Smooth muscle cell (in vitro differentiated cells): ENCODE measurements around the gene PF4V1. TPM values are rescaled to one million over a fixed set of nuclear protein-coding genes. Genes with fewer than 3 reads are reported as not detected.

Experiments
- DNase-seq: peaks from one replicate; lab custom pipeline; 2025; ENCODE audit not compliant: unreplicated experiment; lab: John Stamatoyannopoulos, UW
- H2AFZ ChIP-seq: fragments of 200-600 bp; sonication (generic); 2 replicates; pipeline ENCODE4 v1.6.0; 2016; ENCODE audit warnings: antibody characterized with exemption, low read depth, mild to moderate bottlenecking
- H3F3A ChIP-seq: fragments of 200-600 bp; sonication (generic); 2 replicates; pipeline ENCODE4 v1.6.0; 2017; ENCODE audit warnings: antibody characterized with exemption, low read depth
- H3K27ac ChIP-seq: fragments of 200-600 bp; sonication (generic); 2 replicates; pipeline ENCODE4 v1.5.1; 2016; ENCODE audit warnings: low read depth, mild to moderate bottlenecking
- H3K27me3 ChIP-seq: fragments of 200-600 bp; sonication (generic); 2 replicates; pipeline ENCODE4 v1.6.1; 2016; ENCODE audit warnings: low read depth, mild to moderate bottlenecking
- H3K36me3 ChIP-seq: fragments of 200-600 bp; sonication (generic); 2 replicates; pipeline ENCODE4 v1.5.1; 2016; ENCODE audit warnings: low read depth
- H3K4me1 ChIP-seq: fragments of 200-600 bp; sonication (generic); 2 replicates; pipeline ENCODE4 v1.5.1; 2016; ENCODE audit warnings: low read depth
- H3K4me2 ChIP-seq: fragments of 200-600 bp; sonication (generic); 2 replicates; pipeline ENCODE4 v1.6.0; 2016; ENCODE audit warnings: mild to moderate bottlenecking
- H3K4me3 ChIP-seq: fragments of 200-600 bp; sonication (generic); 2 replicates; pipeline ENCODE4 v1.5.1; 2016; ENCODE audit warnings: mild to moderate bottlenecking
- H3K79me2 ChIP-seq: fragments of 200-600 bp; sonication (generic); 2 replicates; pipeline ENCODE4 v1.6.0; 2016; ENCODE audit warnings: low read depth, mild to moderate bottlenecking
- H3K9ac ChIP-seq: fragments of 200-600 bp; sonication (generic); 2 replicates; pipeline ENCODE4 v1.6.0; 2016; ENCODE audit warnings: low read depth
- H3K9me3 ChIP-seq: fragments of 200-600 bp; sonication (generic); replicated peaks from 2 replicates; pipeline ENCODE4 v1.5.1; 2016; ENCODE audit warnings: low read depth
- H4K20me1 ChIP-seq: fragments of 200-600 bp; sonication (generic); 2 replicates; pipeline ENCODE4 v1.6.0; 2016; ENCODE audit warnings: low read depth
- CTCF ChIP-seq: fragments of 200-600 bp; sonication (generic); IDR thresholded peaks from 2 replicates; pipeline ENCODE4 v1.5.1; 2017; ENCODE audit warnings: borderline replicate concordance, mild to moderate bottlenecking, antibody characterized with exemption; ENCODE audit not compliant: insufficient read depth, poor library complexity, severe bottlenecking
- WGBS: methylation state at CpG from one replicate; pipeline ENCODE4 v1.1.7; 2016; ENCODE audit warnings: low lambda C conversion rate; 5-methylcytosine and 5-hydroxymethylcytosine counted together
- polyA plus RNA-seq: library from polyadenylated mRNA; unstranded; fragments of >200 nt; fragmentation: Nextera tagmentation; extraction: Ambion mirVana; gene quantifications from 2 replicates; pipeline ENCODE4 v1.2.1, GENCODE V29; 2016
- total RNA-seq: library from RNA; depleted of rRNA; stranded (reverse); fragments of >200 nt; gene quantifications from 2 replicates; pipeline ENCODE4 v1.2.3, GENCODE V29; 2014

PF4V1 gene
- total and polyA plus RNA-seq, 2 experiments from 2014 or later, result 0.35 TPM; not detected in 1

DNA sequence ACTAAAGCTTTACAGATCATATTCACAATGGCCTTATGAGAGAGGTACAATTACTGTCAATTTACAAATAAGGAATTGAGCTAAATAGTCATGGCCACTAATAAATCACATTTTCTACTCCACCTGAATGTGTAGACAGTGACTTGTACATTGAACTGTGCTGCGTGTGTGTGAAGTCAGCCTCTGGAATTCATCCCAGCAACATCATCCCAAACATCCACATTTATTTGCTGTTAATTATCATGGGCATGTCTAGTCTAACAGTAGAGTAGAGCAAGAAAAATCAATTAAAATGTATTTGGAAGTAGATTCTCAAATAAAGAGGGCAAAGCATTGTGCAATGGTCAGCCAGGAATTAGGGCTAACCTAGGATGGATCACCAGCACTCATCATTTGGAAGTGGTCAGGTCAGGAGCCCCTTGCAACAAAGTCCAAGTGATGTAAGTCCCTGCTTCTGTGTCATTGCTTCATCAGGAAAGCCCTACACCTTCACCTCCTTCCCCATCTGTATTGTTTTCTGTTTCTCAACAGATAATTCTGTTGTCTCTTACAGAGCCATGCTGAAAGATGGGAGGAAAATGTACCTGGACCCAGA, 4.8 kb upstream of the PF4V1 start:
- Histone ChIP-seq H3K4me1 (no peaks in the 10 kb centered on the region), H3K4me3 (no peak overlapping the region), H3K36me3 (no peaks in the 10 kb centered on the region), H3K27ac (no peak overlapping the region), H3K4me2 (no peak overlapping the region), H3K79me2 (no peaks in the 10 kb centered on the region), H3K9me3 (no peaks in the 10 kb centered on the region), H3F3A (no peaks in the 10 kb centered on the region), H3K9ac (no peak overlapping the region), H4K20me1 (no peaks in the 10 kb centered on the region), H2AFZ (no peak overlapping the region), H3K27me3 (peaks cover 28% of the 10 kb centered on the region)
- no peak for TF ChIP-seq CTCF
- no peak for DNase-seq
- 85% methylated on average over 1 of the region's 1 CpG for WGBS

GRCh38 chr4:73850261-73850970, 2.7 kb upstream of the PF4V1 start:
- WGBS, result 81% methylated on average over 4 of the region's 4 CpGs
- H3K4me2 ChIP-seq, result no peak overlapping the region
- H3K79me2 ChIP-seq, result no peaks in the 10 kb centered on the region
- no peak overlapping the region for H3K9ac ChIP-seq
- TF ChIP-seq CTCF, result no peak
- H4K20me1 ChIP-seq, result no peaks in the 10 kb centered on the region
- H3K36me3 ChIP-seq, result no peaks in the 10 kb centered on the region
- H3F3A ChIP-seq, result no peaks in the 10 kb centered on the region
- no peak overlapping the region for H3K4me3 ChIP-seq
- H2AFZ ChIP-seq, result no peak overlapping the region
- peaks cover 41% of the 10 kb centered on the region for H3K27me3 ChIP-seq
- H3K4me1 ChIP-seq, result no peaks in the 10 kb centered on the region
- no peak for DNase-seq
- no peaks in the 10 kb centered on the region for H3K9me3 ChIP-seq
- H3K27ac ChIP-seq, result no peak overlapping the region

DNA sequence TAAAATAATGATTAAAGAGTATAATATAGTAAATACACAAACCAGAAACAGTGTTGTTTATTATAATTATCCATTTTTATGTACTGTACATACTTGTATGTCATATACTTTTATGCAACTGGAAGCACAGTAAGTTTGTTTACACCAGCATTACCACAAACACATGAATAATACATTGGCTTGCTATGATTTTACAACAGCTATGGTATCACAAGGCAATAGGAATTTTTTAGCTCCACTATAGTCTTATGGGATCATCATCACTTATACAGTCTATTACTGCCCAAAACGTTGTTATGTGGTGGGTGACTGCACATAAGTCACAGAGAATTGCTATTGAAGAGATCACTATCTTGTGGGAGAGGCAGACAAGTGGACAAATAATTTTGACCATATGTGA, 1.8 kb upstream of the PF4V1 start:
- Histone ChIP-seq H3K27me3 (peaks cover 41% of the 10 kb centered on the region), H3K9me3 (no peaks in the 10 kb centered on the region), H3K4me1 (no peaks in the 10 kb centered on the region), H3K4me2 (no peak overlapping the region), H2AFZ (no peak overlapping the region), H4K20me1 (no peaks in the 10 kb centered on the region), H3K9ac (no peak overlapping the region), H3F3A (no peaks in the 10 kb centered on the region), H3K79me2 (no peaks in the 10 kb centered on the region), H3K36me3 (no peaks in the 10 kb centered on the region), H3K4me3 (no peak overlapping the region), H3K27ac (no peak overlapping the region)
- DNase-seq, result no peak
- 58% methylated on average over 1 of the region's 1 CpG for WGBS
- TF ChIP-seq CTCF, result no peak

DNA sequence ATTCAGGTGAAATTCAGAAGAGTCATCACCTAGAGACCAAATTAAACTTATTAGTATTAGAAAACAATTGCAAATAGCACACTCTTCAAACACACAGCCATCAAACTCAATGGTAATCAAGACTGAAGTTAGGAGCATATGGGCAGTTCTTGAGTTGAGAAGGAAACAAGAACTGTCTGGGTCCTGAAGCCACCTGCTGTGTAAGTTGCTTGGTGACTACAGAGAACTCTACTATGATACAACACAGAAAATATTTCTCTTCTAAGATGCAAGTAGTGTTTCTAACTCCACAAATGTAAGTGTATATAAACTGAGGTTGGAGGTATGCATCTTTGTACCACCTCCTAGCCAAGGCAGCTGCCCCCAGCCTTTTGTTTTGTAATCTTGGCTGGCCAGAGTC, 325 bp upstream of the PF4V1 start:
- Histone ChIP-seq H4K20me1 (no peaks in the 10 kb centered on the region), H3K36me3 (no peaks in the 10 kb centered on the region), H3K9me3 (no peaks in the 10 kb centered on the region), H3K4me3 (no peak overlapping the region), H3K79me2 (no peaks in the 10 kb centered on the region), H3K27me3 (peaks cover 41% of the 10 kb centered on the region), H3K4me1 (no peaks in the 10 kb centered on the region), H2AFZ (no peak overlapping the region), H3F3A (no peaks in the 10 kb centered on the region), H3K27ac (no peak overlapping the region), H3K4me2 (no peak overlapping the region), H3K9ac (no peak overlapping the region)
- DNase-seq, result no peak
- no peak for TF ChIP-seq CTCF
